HepG2 (cell line): Measurements from ENCODE around the gene CEP78. TPM values are rescaled to one million over a fixed set of nuclear protein-coding genes. Genes with fewer than 3 reads are reported as not detected.
A peak's percentile ranks its signal among the peaks of the same experiment; 100 is the strongest.

Experiments
- AGO2 ChIP-seq: fragments of 200-400 bp; formaldehyde crosslinking; optimal IDR thresholded peaks from 2 replicates; pipeline ENCODE3; 2017; ENCODE audit warnings: mild to moderate bottlenecking, low read depth, low read length, moderate library complexity
- CREM ChIP-seq, 2 experiments: sonication (generic) in 1 of 2; formaldehyde crosslinking in 1 of 2; IDR thresholded peaks; 2 replicates each; pipeline versions ENCODE4 v1.4.0 to v1.6.1; 2016 to 2020; ENCODE audit warnings: antibody characterized with exemption in 1 of 2, mild to moderate bottlenecking in 1 of 2, missing genetic modification reagents in 1 of 2
- KAT8 ChIP-seq: IDR thresholded peaks from 2 replicates; pipeline ENCODE4 v1.6.1; 2016; ENCODE audit warnings: missing genetic modification reagents, missing compliant biosample characterization
- MED1 ChIP-seq: sonication (generic); formaldehyde crosslinking; IDR thresholded peaks from 2 replicates; pipeline ENCODE4 v1.4.0; 2020; ENCODE audit warnings: missing genetic modification reagents
- MED13 ChIP-seq: sonication (generic); formaldehyde crosslinking; IDR thresholded peaks from 2 replicates; pipeline ENCODE4 v1.5.0; 2020; ENCODE audit warnings: missing genetic modification reagents
- NFE2L2 ChIP-seq: fragments of 150-350 bp; IDR thresholded peaks from 2 replicates; pipeline ENCODE4 v1.6.1; 2014; ENCODE audit warnings: low read length
- POLR2A ChIP-seq, 2 experiments: IDR thresholded peaks; 2 replicates each; pipeline ENCODE4 v1.6.1; 2011; ENCODE audit warnings: low read depth in 2 of 2, low read length in 2 of 2, mild to moderate bottlenecking in 1 of 2, moderate library complexity in 1 of 2; ENCODE audit not compliant: insufficient read depth in 1 of 2
- RFX5 ChIP-seq: IDR thresholded peaks from 2 replicates; pipeline ENCODE4 v1.6.1; 2011; ENCODE audit warnings: low read depth, low read length, improper control_type of control experiment
- SOX6 ChIP-seq, 2 experiments: fragments of 450-650 bp in 1 of 2; sonication (generic) in 1 of 2; formaldehyde crosslinking in 1 of 2; IDR thresholded peaks; 2 replicates each; pipeline versions ENCODE4 v1.4.0 to v1.6.1; 2017 to 2020; ENCODE audit warnings: antibody characterized with exemption in 1 of 2, mild to moderate bottlenecking in 1 of 2, missing genetic modification reagents in 1 of 2
- ZNF282 ChIP-seq: fragments of 450-650 bp; IDR thresholded peaks from 2 replicates; pipeline ENCODE4 v1.6.1; 2018; ENCODE audit not compliant: partially characterized antibody
- ZNF329 ChIP-seq: sonication (generic); formaldehyde crosslinking; IDR thresholded peaks from 2 replicates; pipeline ENCODE4 v1.9.0; 2021; ENCODE audit warnings: low read depth, mild to moderate bottlenecking, missing genetic modification reagents
- ZNF33A ChIP-seq: sonication (generic); formaldehyde crosslinking; IDR thresholded peaks from 2 replicates; pipeline ENCODE4 v1.5.1; 2020; ENCODE audit warnings: missing genetic modification reagents, mild to moderate bottlenecking, moderate library complexity, borderline replicate concordance
- ZNF343 ChIP-seq: sonication (generic); formaldehyde crosslinking; IDR thresholded peaks from 2 replicates; pipeline ENCODE4 v1.4.0; 2020; ENCODE audit warnings: mild to moderate bottlenecking, missing genetic modification reagents
- ZNF350 ChIP-seq: sonication (generic); formaldehyde crosslinking; IDR thresholded peaks from 2 replicates; pipeline ENCODE4 v1.4.0; 2020; ENCODE audit warnings: mild to moderate bottlenecking, low read depth, missing genetic modification reagents, borderline replicate concordance
- ZNF644 ChIP-seq: IDR thresholded peaks from 2 replicates; pipeline ENCODE4 v1.6.1; 2016; ENCODE audit warnings: low read depth
- ZNF713 ChIP-seq: sonication (generic); formaldehyde crosslinking; IDR thresholded peaks from 2 replicates; pipeline ENCODE4 v1.4.0; 2020; ENCODE audit warnings: mild to moderate bottlenecking, missing genetic modification reagents
- polyA plus RNA-seq, 8 experiments: library from polyadenylated mRNA; depleted of rRNA in 3 of 8; stranded (reverse) in 7 of 8; unstranded in 1 of 8; fragments of >200 nt; fragmentation: Illumina TruSeq in 4 of 8; extraction: Trizol in 4 of 8; gene quantifications; 2 replicates each; pipeline versions ENCODE4 v1.2.1 to v1.2.3, GENCODE V29; 2011 to 2016; ENCODE audit warnings: low read depth in 4 of 8, missing spikeins in 1 of 8, mixed read lengths in 1 of 8; ENCODE audit not compliant: insufficient read depth in 1 of 8
- total RNA-seq, 5 experiments: library from RNA; depleted of rRNA; stranded (reverse); fragments of >200 nt; fragmentation: Illumina TruSeq; extraction: Trizol; gene quantifications; 2 replicates each; pipeline ENCODE4 v1.2.3, GENCODE V29; 2016; ENCODE audit warnings: low read depth in 1 of 5
- TF ChIP-seq, protein P1 (sequence below): sonication (generic); formaldehyde crosslinking; IDR thresholded peaks from 2 replicates; pipeline ENCODE4 v1.4.0; 2020; ENCODE audit warnings: missing genetic modification reagents, borderline replicate concordance
- TF ChIP-seq, protein P2 (sequence below): IDR thresholded peaks from 2 replicates; pipeline ENCODE4 v1.6.1; 2016
- TF ChIP-seq, protein P3 (sequence below): sonication (generic); formaldehyde crosslinking; IDR thresholded peaks from 2 replicates; pipeline ENCODE4 v1.5.0; 2020; ENCODE audit warnings: missing genetic modification reagents, mild to moderate bottlenecking, borderline replicate concordance
- TF ChIP-seq, protein P4 (sequence below): sonication (generic); formaldehyde crosslinking; IDR thresholded peaks from 2 replicates; pipeline ENCODE4 v1.4.0; 2020; ENCODE audit warnings: missing genetic modification reagents, low read depth, mild to moderate bottlenecking, borderline replicate concordance
- TF ChIP-seq, protein P5 (sequence below): sonication (generic); formaldehyde crosslinking; conservative IDR thresholded peaks from 2 replicates; pipeline ENCODE4 v1.4.0; 2020; ENCODE audit warnings: missing genetic modification reagents

CEP78 gene
- total and polyA plus RNA-seq, 2 of the 13 experiments (the other 11 are each of a cell fraction or from before 2014, with no cell fraction given) = 5.1 to 30.8 TPM

DNA sequence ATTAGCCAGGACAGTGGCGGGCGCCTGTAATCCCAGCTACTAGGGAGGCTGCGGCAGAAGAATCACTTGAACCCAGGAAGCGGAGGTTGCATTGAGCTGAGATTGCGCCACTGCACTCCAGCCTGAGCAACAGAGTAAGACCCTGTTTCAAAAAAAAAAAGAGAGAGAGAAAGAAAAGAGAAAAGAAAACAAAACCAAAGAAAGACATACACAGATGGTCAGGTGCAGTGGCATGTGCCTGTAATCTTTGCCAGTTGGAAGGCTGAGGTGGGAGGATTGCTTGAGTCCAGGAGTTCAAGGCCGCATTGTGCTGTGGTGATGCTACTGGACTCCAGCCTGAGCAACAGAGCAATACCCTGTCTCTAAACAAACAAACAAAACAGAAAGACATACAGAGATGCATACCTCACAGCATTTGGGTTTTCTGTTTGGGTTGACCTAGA, 51.1 kb downstream of the CEP78 start (continued):
- TF ChIP-seq MED13 (0 out of 2 replicates have a peak, but pooled peaks have one; percentile 30), ZNF343 (CRISPR knock-in tag) (no peak), AGO2 (no peak), POLR2A (IDR thresholded peaks at IDR 0.05; ENCODE audit: insufficient read depth in 1 of 2, low read depth in 2 of 2, low read length in 2 of 2) (no peak), ZNF713 (CRISPR knock-in tag) (no peak), RFX5 (no peak), ZNF350 (CRISPR knock-in tag) (peak; percentile 62; the same call in 1 of the 2 replicates), KAT8 (CRISPR knock-in tag) (peak; percentile 54; the same call in 1 of the 2 replicates), SOX6 (IDR thresholded peaks at IDR 0.05) (no peak), SOX6 (CRISPR knock-in tag; IDR thresholded peaks at IDR 0.05) (peak; percentile 99), NFE2L2 (no peak), ZNF644 (CRISPR knock-in tag) (peak; percentile 90), ZNF329 (CRISPR knock-in tag) (no peak), CREM (IDR thresholded peaks at IDR 0.05) (peak; percentile 48; the same call in 1 of the 2 replicates), CREM (CRISPR knock-in tag; IDR thresholded peaks at IDR 0.05) (no peak), MED1 (CRISPR knock-in tag) (peak; percentile 82), ZNF33A (CRISPR knock-in tag) (no peak), ZNF282 (no peak)
- TF ChIP-seq, protein P1, sequence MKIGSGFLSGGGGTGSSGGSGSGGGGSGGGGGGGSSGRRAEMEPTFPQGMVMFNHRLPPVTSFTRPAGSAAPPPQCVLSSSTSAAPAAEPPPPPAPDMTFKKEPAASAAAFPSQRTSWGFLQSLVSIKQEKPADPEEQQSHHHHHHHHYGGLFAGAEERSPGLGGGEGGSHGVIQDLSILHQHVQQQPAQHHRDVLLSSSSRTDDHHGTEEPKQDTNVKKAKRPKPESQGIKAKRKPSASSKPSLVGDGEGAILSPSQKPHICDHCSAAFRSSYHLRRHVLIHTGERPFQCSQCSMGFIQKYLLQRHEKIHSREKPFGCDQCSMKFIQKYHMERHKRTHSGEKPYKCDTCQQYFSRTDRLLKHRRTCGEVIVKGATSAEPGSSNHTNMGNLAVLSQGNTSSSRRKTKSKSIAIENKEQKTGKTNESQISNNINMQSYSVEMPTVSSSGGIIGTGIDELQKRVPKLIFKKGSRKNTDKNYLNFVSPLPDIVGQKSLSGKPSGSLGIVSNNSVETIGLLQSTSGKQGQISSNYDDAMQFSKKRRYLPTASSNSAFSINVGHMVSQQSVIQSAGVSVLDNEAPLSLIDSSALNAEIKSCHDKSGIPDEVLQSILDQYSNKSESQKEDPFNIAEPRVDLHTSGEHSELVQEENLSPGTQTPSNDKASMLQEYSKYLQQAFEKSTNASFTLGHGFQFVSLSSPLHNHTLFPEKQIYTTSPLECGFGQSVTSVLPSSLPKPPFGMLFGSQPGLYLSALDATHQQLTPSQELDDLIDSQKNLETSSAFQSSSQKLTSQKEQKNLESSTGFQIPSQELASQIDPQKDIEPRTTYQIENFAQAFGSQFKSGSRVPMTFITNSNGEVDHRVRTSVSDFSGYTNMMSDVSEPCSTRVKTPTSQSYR (CRISPR knock-in tag) = 0 out of 2 replicates have a peak, but pooled peaks have one; percentile 15
- TF ChIP-seq, protein P2, sequence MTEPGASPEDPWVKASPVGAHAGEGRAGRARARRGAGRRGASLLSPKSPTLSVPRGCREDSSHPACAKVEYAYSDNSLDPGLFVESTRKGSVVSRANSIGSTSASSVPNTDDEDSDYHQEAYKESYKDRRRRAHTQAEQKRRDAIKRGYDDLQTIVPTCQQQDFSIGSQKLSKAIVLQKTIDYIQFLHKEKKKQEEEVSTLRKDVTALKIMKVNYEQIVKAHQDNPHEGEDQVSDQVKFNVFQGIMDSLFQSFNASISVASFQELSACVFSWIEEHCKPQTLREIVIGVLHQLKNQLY (CRISPR knock-in tag) = no peak
- TF ChIP-seq, protein P3, sequence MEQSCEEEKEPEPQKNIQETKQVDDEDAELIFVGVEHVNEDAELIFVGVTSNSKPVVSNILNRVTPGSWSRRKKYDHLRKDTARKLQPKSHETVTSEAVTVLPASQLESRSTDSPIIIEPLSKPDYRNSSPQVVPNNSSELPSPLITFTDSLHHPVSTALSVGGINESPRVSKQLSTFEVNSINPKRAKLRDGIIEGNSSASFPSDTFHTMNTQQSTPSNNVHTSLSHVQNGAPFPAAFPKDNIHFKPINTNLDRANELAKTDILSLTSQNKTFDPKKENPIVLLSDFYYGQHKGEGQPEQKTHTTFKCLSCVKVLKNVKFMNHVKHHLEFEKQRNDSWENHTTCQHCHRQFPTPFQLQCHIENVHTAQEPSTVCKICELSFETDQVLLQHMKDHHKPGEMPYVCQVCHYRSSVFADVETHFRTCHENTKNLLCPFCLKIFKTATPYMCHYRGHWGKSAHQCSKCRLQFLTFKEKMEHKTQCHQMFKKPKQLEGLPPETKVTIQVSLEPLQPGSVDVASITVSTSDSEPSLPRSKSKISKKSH = no peak
- TF ChIP-seq, protein P4, sequence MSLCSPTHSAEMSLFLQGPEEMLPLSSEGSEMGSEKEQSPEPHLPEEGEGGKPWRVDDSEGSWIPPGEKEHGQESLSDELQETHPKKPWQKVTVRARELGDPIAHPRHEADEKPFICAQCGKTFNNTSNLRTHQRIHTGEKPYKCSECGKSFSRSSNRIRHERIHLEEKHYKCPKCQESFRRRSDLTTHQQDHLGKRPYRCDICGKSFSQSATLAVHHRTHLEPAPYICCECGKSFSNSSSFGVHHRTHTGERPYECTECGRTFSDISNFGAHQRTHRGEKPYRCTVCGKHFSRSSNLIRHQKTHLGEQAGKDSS (CRISPR knock-in tag) = peak; percentile 58; the same call in 1 of the 2 replicates
- TF ChIP-seq, protein P5, sequence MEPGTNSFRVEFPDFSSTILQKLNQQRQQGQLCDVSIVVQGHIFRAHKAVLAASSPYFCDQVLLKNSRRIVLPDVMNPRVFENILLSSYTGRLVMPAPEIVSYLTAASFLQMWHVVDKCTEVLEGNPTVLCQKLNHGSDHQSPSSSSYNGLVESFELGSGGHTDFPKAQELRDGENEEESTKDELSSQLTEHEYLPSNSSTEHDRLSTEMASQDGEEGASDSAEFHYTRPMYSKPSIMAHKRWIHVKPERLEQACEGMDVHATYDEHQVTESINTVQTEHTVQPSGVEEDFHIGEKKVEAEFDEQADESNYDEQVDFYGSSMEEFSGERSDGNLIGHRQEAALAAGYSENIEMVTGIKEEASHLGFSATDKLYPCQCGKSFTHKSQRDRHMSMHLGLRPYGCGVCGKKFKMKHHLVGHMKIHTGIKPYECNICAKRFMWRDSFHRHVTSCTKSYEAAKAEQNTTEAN (CRISPR knock-in tag) = 0 out of 2 replicates have a peak, but pooled peaks have one; percentile 59
